Measurements from ENCODE around the gene DCUN1D5. TPM values are rescaled to one million over a fixed set of nuclear protein-coding genes. Genes with fewer than 3 reads are reported as not detected.

DCUN1D5 gene
- total and polyA plus RNA-seq, 9 of the 15 experiments (the other 6 are each of a cell fraction or from before 2014, with no cell fraction given) = 38.4 to 242 (median 115) TPM

GRCh38 chr11:103108933-103109817, 17.2 kb upstream of the DCUN1D5 start, which contains the start of gene DYNC2H1 (continued):
- TF ChIP-seq, protein P1, sequence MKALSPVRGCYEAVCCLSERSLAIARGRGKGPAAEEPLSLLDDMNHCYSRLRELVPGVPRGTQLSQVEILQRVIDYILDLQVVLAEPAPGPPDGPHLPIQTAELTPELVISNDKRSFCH (CRISPR knock-in tag; IDR thresholded peaks at IDR 0.05) = no peak
- TF ChIP-seq, protein P1 (tag; IDR thresholded peaks at IDR 0.05) = no peak
- peak; percentile 15 to 26; a peak in 1 of 4 replicates for TF ChIP-seq RAD21 (CRISPR knock-in tag; conservative IDR thresholded peaks at IDR 0.05 in 1 of 2, IDR thresholded peaks at IDR 0.05 in 1 of 2)
- no peak for TF ChIP-seq STAT5A (IDR thresholded peaks at IDR 0.05; ENCODE audit: borderline replicate concordance, low read length)
- TF ChIP-seq ZBTB1 (CRISPR knock-in tag; IDR thresholded peaks at IDR 0.05; ENCODE audit: borderline replicate concordance, low read depth) = no peak; the same call in 1 of the 2 replicates
- TF ChIP-seq, protein P2, sequence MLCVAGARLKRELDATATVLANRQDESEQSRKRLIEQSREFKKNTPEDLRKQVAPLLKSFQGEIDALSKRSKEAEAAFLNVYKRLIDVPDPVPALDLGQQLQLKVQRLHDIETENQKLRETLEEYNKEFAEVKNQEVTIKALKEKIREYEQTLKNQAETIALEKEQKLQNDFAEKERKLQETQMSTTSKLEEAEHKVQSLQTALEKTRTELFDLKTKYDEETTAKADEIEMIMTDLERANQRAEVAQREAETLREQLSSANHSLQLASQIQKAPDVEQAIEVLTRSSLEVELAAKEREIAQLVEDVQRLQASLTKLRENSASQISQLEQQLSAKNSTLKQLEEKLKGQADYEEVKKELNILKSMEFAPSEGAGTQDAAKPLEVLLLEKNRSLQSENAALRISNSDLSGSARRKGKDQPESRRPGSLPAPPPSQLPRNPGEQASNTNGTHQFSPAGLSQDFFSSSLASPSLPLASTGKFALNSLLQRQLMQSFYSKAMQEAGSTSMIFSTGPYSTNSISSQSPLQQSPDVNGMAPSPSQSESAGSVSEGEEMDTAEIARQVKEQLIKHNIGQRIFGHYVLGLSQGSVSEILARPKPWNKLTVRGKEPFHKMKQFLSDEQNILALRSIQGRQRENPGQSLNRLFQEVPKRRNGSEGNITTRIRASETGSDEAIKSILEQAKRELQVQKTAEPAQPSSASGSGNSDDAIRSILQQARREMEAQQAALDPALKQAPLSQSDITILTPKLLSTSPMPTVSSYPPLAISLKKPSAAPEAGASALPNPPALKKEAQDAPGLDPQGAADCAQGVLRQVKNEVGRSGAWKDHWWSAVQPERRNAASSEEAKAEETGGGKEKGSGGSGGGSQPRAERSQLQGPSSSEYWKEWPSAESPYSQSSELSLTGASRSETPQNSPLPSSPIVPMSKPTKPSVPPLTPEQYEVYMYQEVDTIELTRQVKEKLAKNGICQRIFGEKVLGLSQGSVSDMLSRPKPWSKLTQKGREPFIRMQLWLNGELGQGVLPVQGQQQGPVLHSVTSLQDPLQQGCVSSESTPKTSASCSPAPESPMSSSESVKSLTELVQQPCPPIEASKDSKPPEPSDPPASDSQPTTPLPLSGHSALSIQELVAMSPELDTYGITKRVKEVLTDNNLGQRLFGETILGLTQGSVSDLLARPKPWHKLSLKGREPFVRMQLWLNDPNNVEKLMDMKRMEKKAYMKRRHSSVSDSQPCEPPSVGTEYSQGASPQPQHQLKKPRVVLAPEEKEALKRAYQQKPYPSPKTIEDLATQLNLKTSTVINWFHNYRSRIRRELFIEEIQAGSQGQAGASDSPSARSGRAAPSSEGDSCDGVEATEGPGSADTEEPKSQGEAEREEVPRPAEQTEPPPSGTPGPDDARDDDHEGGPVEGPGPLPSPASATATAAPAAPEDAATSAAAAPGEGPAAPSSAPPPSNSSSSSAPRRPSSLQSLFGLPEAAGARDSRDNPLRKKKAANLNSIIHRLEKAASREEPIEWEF (CRISPR knock-in tag; IDR thresholded peaks at IDR 0.05) = no peak
- TF ChIP-seq ZBTB17 (CRISPR knock-in tag; IDR thresholded peaks at IDR 0.05) = peak; percentile 99
- TF ChIP-seq, protein P3, sequence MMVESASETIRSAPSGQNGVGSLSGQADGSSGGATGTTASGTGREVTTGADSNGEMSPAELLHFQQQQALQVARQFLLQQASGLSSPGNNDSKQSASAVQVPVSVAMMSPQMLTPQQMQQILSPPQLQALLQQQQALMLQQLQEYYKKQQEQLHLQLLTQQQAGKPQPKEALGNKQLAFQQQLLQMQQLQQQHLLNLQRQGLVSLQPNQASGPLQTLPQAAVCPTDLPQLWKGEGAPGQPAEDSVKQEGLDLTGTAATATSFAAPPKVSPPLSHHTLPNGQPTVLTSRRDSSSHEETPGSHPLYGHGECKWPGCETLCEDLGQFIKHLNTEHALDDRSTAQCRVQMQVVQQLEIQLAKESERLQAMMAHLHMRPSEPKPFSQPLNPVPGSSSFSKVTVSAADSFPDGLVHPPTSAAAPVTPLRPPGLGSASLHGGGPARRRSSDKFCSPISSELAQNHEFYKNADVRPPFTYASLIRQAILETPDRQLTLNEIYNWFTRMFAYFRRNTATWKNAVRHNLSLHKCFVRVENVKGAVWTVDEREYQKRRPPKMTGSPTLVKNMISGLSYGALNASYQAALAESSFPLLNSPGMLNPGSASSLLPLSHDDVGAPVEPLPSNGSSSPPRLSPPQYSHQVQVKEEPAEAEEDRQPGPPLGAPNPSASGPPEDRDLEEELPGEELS (CRISPR knock-in tag; IDR thresholded peaks at IDR 0.05; ENCODE audit: borderline replicate concordance) = no peak
- TF ChIP-seq TCF7 (IDR thresholded peaks at IDR 0.05; ENCODE audit: borderline replicate concordance) = no peak
- peak; percentile 19; the same call in 1 of the 2 replicates for TF ChIP-seq RAD51 (IDR thresholded peaks at IDR 0.05; ENCODE audit: borderline replicate concordance, low read depth)
- TF ChIP-seq, protein P4, sequence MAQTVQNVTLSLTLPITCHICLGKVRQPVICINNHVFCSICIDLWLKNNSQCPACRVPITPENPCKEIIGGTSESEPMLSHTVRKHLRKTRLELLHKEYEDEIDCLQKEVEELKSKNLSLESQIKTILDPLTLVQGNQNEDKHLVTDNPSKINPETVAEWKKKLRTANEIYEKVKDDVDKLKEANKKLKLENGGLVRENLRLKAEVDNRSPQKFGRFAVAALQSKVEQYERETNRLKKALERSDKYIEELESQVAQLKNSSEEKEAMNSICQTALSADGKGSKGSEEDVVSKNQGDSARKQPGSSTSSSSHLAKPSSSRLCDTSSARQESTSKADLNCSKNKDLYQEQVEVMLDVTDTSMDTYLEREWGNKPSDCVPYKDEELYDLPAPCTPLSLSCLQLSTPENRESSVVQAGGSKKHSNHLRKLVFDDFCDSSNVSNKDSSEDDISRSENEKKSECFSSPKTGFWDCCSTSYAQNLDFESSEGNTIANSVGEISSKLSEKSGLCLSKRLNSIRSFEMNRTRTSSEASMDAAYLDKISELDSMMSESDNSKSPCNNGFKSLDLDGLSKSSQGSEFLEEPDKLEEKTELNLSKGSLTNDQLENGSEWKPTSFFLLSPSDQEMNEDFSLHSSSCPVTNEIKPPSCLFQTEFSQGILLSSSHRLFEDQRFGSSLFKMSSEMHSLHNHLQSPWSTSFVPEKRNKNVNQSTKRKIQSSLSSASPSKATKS (CRISPR knock-in tag; IDR thresholded peaks at IDR 0.05) = no peak
